RWPE1 (cell line): ENCODE measurements around the gene TUBGCP6.

Experiments
- CTCF ChIA-PET: fragments of 350-600 bp; sonication (Branson Sonifier 250); formaldehyde crosslinking; extraction: SDS; loops from one replicate; lab custom pipeline; 2021; lab: Yijun Ruan, JAX
- POLR2A ChIA-PET: fragments of 400-600 bp; formaldehyde crosslinking; extraction: SDS; loops from one replicate; lab custom pipeline; 2020; ENCODE audit warnings: antibody characterized with exemption; ENCODE audit not compliant: low non-redundant PET; lab: Yijun Ruan, JAX
- DNase-seq: peaks from one replicate; pipeline ENCODE4 v3.0.0; 2012; ENCODE audit warnings: low spot score
- H3K27ac ChIP-seq: fragments of 450-650 bp; 2 replicates; pipeline ENCODE4 v1.5.1; 2017
- CTCF ChIP-seq: fragments of 450-650 bp; conservative IDR thresholded peaks from 2 replicates; pipeline ENCODE4 v1.5.1; 2017; ENCODE audit warnings: low read depth, mild to moderate bottlenecking

Gene TUBGCP6

GRCh38 chr22:50262973-50263617 lies 18.3 kb upstream of the TUBGCP6 start:
- ChIA-PET CTCF (interaction anchor here (0.7 to 1.0 kb wide), 2 partner anchors 64 to 79 kb away, joined by 3 read pairs; no protein-coding TSS in a partner anchor), POLR2A (no interaction called here)
- peak overlapping the region; percentile 91 for H3K27ac ChIP-seq
- DNase-seq: no peak
- TF ChIP-seq CTCF: no peak

- DNase-seq: peak; percentile 60
- H3K27ac ChIP-seq: peak overlapping the region; percentile 91
- ChIA-PET CTCF (interaction anchor here (0.7 to 1.0 kb wide), 2 partner anchors 65 to 79 kb away, joined by 3 read pairs; no protein-coding TSS in a partner anchor), POLR2A (no interaction called here)
- TF ChIP-seq CTCF: no peak
Measured at GRCh38 chr22:50262460-50262911, 17.7 kb upstream of the TUBGCP6 start.

- POLR2A ChIA-PET: no interaction called here
- peak within 1 kb of the TSS; percentile 91 for H3K27ac ChIP-seq
- no peak for DNase-seq
- CTCF ChIA-PET: interaction anchor here (0.6 kb wide), 1 partner anchor 179 kb away, joined by 3 read pairs; no protein-coding TSS in a partner anchor
- no peak for TF ChIP-seq CTCF
Measured at GRCh38 chr22:50261615-50262459, 17.0 kb upstream of the TUBGCP6 start, which contains the start of gene MAPK12. Gene MAPK12 (minus strand): TSS chr22:50261683. CDS start chr22:50261509, 174 bp downstream.

GRCh38 chr22:50260801-50261614 lies 16.2 kb upstream of the TUBGCP6 start:
- peak overlapping the region; percentile 91 for H3K27ac ChIP-seq
- ChIA-PET CTCF (interaction anchor here (0.6 kb wide), 1 partner anchor 180 kb away, joined by 3 read pairs; no protein-coding TSS in a partner anchor), POLR2A (no interaction called here)
- no peak for TF ChIP-seq CTCF
- DNase-seq: no peak

- H3K27ac ChIP-seq: peak overlapping the region; percentile 91
- ChIA-PET CTCF (interaction anchor here (0.6 kb wide), 1 partner anchor 86 kb away, joined by 4 read pairs; no protein-coding TSS in a partner anchor), POLR2A (no interaction called here)
- no peak for DNase-seq
- no peak for TF ChIP-seq CTCF
Measured at GRCh38 chr22:50260434-50260800, 15.6 kb upstream of the TUBGCP6 start.

GRCh38 chr22:50259302-50259701 lies 14.5 kb upstream of the TUBGCP6 start:
- POLR2A ChIA-PET: no interaction called here
- DNase-seq: no peak
- no peak for TF ChIP-seq CTCF
- CTCF ChIA-PET: no interaction called here
- H3K27ac ChIP-seq: peak overlapping the region; percentile 36
